ENCODE results near the gene ZPR1. TPM values are rescaled to one million over a fixed set of nuclear protein-coding genes. Genes with fewer than 3 reads are reported as not detected.

Gene ZPR1
- total RNA-seq, 1 experiment from 2014 or later = 29.6 TPM

DNA sequence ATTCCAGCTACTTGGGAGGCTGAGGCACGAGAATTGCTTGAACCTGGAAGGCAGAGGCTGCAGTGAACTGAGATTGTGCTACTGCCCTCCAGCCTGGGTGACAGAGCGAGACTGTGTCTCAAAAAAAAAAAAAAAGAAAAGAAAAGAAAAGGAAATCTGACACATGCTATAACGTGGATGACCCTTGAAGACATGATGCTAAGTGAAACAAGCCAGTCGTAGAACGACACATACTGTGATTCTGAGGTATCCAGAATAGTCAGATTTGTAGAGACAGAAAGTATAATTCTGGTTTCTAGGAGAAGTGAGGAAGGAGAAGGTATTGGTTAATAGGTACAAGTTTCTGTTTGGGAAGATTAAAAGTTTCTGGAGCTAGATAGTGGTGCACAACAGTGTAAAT, 10.5 kb upstream of the ZPR1 start:
- Histone ChIP-seq H3K36me3 (ENCODE audit: low read depth) (no peaks in the 10 kb centered on the region), H4K20me1 (ENCODE audit: insufficient read depth) (no peaks in the 10 kb centered on the region), H2AFZ (no peak overlapping the region), H3K9me2 (ENCODE audit: insufficient read depth) (no peaks in the 10 kb centered on the region), H3K4me3 (no peak overlapping the region), H3K9me3 (ENCODE audit: insufficient read depth, low read depth) (no peaks in the 10 kb centered on the region), H3K27ac (no peak overlapping the region), H3K4me2 (no peak overlapping the region), H3K4me1 (replicated peaks; ENCODE audit: insufficient read depth) (0 out of 2 replicates have a peak, but pooled peaks cover 4% of the 10 kb centered on the region), H3K79me2 (ENCODE audit: low read depth) (no peaks in the 10 kb centered on the region), H3K27me3 (ENCODE audit: insufficient read depth, low read depth) (no peaks in the 10 kb centered on the region), H3F3A (ENCODE audit: insufficient read depth, low read depth) (no peaks in the 10 kb centered on the region)
- CTCF ChIA-PET = no interaction called here
- POLR2A ChIA-PET (ENCODE audit: unreplicated experiment) = no interaction called here
- no peak for TF ChIP-seq EZH2 (IDR thresholded peaks at IDR 0.05; ENCODE audit: low read depth)
- TF ChIP-seq, protein P1, sequence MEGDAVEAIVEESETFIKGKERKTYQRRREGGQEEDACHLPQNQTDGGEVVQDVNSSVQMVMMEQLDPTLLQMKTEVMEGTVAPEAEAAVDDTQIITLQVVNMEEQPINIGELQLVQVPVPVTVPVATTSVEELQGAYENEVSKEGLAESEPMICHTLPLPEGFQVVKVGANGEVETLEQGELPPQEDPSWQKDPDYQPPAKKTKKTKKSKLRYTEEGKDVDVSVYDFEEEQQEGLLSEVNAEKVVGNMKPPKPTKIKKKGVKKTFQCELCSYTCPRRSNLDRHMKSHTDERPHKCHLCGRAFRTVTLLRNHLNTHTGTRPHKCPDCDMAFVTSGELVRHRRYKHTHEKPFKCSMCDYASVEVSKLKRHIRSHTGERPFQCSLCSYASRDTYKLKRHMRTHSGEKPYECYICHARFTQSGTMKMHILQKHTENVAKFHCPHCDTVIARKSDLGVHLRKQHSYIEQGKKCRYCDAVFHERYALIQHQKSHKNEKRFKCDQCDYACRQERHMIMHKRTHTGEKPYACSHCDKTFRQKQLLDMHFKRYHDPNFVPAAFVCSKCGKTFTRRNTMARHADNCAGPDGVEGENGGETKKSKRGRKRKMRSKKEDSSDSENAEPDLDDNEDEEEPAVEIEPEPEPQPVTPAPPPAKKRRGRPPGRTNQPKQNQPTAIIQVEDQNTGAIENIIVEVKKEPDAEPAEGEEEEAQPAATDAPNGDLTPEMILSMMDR (conservative IDR thresholded peaks at IDR 0.05) = no peak
- no TSS peak for BruUV-seq (replicated peaks)
- DNase-seq = no peak
- intact Hi-C loops (cut with micrococcal nuclease; ENCODE audit: unreplicated experiment) = no loop called here

DNA sequence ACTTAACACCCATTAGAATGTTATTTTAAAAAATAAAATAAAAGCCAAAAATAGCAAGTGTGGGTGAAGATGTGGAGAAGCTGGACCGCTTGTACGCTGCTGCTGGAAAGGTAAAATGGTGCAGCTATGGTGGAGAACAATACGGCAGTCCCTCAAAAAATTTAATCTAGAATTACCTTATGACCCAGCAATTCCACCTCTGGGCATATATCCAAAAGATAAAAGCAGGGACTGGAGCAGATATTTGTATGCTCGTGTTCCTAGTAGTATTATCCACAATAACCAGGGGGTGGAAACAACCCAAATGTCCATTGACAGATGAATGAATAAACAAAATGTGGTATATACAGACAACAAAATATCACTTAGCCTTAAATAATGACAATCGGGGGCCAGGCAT, 10.0 kb upstream of the ZPR1 start:
- Histone ChIP-seq H3K4me2 (no peak overlapping the region), H4K20me1 (ENCODE audit: insufficient read depth) (no peaks in the 10 kb centered on the region), H3K9me3 (ENCODE audit: insufficient read depth, low read depth) (no peaks in the 10 kb centered on the region), H3K27ac (no peak overlapping the region), H3F3A (ENCODE audit: insufficient read depth, low read depth) (peaks cover 2% of the 10 kb centered on the region), H2AFZ (no peak overlapping the region), H3K9me2 (ENCODE audit: insufficient read depth) (no peaks in the 10 kb centered on the region), H3K79me2 (ENCODE audit: low read depth) (no peaks in the 10 kb centered on the region), H3K4me3 (no peak overlapping the region), H3K36me3 (ENCODE audit: low read depth) (no peaks in the 10 kb centered on the region), H3K27me3 (ENCODE audit: insufficient read depth, low read depth) (no peaks in the 10 kb centered on the region), H3K4me1 (replicated peaks; ENCODE audit: insufficient read depth) (peaks cover 9% of the 10 kb centered on the region; the same call in 1 of the 2 replicates)
- POLR2A ChIA-PET (ENCODE audit: unreplicated experiment) = no interaction called here
- BruUV-seq (replicated peaks) = no TSS peak
- CTCF ChIA-PET = no interaction called here
- intact Hi-C loops (cut with micrococcal nuclease; ENCODE audit: unreplicated experiment) = no loop called here
- TF ChIP-seq, protein P1 (conservative IDR thresholded peaks at IDR 0.05) = no peak
- TF ChIP-seq EZH2 (IDR thresholded peaks at IDR 0.05; ENCODE audit: low read depth) = no peak
- no peak for DNase-seq

DNA sequence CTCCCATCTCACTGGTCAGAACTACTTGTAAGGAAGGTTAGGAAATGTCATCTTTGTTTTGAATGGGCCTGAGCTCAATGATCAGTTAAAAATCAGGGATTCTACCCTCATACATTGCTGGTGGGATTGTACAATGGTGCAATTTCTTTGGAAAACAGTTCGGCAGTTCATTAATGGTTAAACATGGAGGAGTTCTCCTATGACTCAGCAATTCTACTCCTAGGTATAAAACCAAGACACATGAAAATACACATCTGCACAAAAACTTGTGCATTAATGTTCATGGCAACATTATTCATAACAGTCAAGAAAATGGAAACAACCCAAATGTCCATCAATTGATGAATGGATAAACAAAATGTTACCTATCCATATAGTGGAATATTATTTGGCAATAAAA, 8.7 kb upstream of the ZPR1 start:
- BruUV-seq (replicated peaks) = no TSS peak
- DNase-seq = no peak
- no peak overlapping the region for H3K27ac ChIP-seq
- intact Hi-C loops (cut with micrococcal nuclease; ENCODE audit: unreplicated experiment) = no loop called here
- ChIA-PET CTCF (interaction anchor here (0.7 kb wide), 1 partner anchor 700 kb away, joined by 3 read pairs; no protein-coding TSS in a partner anchor), POLR2A (ENCODE audit: unreplicated experiment) (no interaction called here)
- peaks cover 12% of the 10 kb centered on the region; the same call in 1 of the 2 replicates for H3K4me1 ChIP-seq (replicated peaks; ENCODE audit: insufficient read depth)
- H3K36me3 ChIP-seq (ENCODE audit: low read depth) = no peaks in the 10 kb centered on the region
- no peaks in the 10 kb centered on the region for H3K9me3 ChIP-seq (ENCODE audit: insufficient read depth, low read depth)
- H3K79me2 ChIP-seq (ENCODE audit: low read depth) = no peaks in the 10 kb centered on the region
- H3K27me3 ChIP-seq (ENCODE audit: insufficient read depth, low read depth) = no peaks in the 10 kb centered on the region
- H3K9me2 ChIP-seq (ENCODE audit: insufficient read depth) = no peaks in the 10 kb centered on the region
- no peak overlapping the region for H2AFZ ChIP-seq
- no peak overlapping the region for H3K4me2 ChIP-seq
- TF ChIP-seq EZH2 (IDR thresholded peaks at IDR 0.05; ENCODE audit: low read depth) = no peak
- TF ChIP-seq, protein P1 (conservative IDR thresholded peaks at IDR 0.05) = no peak
- no peak overlapping the region for H3K4me3 ChIP-seq
- peaks cover 5% of the 10 kb centered on the region for H3F3A ChIP-seq (ENCODE audit: insufficient read depth, low read depth)
- H4K20me1 ChIP-seq (ENCODE audit: insufficient read depth) = no peaks in the 10 kb centered on the region

Data from PC-9 (cell line).